Activated CD8-positive, alpha-beta memory T cell treated with anti-CD3 and anti-CD28 coated beads for 36 hours (primary cell): Measurements from ENCODE around the gene BIRC7. TPM values are rescaled to one million over a fixed set of nuclear protein-coding genes. Genes with fewer than 3 reads are reported as not detected.

Experiments used
- CTCF ChIA-PET: fragments of 350-600 bp; sonication (Branson Sonifier 250); formaldehyde crosslinking; loops from one replicate; lab custom pipeline; 2021; ENCODE audit warnings: antibody characterized with exemption; lab: Charles Lee
- POLR2A ChIA-PET: fragments of 350-600 bp; sonication (Branson Sonifier 250); formaldehyde crosslinking; loops from one replicate; lab custom pipeline; 2021; ENCODE audit warnings: antibody characterized with exemption; lab: Charles Lee
- total RNA-seq, 2 experiments: library from RNA; stranded (reverse); gene quantifications; one replicate each; pipeline ENCODE4 v1.2.3, GENCODE V29; 2021

The BIRC7 gene
- total RNA-seq, 2 experiments from 2014 or later = not detected

DNA sequence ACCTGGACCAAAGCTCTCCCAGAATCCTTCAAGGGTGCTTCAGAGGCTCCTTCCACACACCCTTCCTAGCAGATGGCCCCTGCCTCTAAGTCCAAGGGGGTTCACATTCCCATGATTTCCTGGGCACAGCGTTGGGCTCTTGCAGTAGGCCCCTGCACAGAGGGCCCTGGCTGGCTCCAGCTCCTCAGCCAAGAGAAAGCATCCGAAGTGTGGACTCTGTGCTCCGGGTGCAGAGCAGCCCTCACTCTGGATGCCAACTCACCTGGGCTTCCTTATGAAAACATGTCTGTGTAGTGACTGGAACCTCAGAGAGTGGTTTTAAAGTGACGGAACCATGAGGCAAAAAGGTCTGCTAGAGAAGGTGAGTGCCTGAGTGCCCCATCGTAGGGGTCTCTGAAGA lies 31.3 kb upstream of the BIRC7 start:
- POLR2A ChIA-PET = no interaction called here
- CTCF ChIA-PET = no interaction called here

DNA sequence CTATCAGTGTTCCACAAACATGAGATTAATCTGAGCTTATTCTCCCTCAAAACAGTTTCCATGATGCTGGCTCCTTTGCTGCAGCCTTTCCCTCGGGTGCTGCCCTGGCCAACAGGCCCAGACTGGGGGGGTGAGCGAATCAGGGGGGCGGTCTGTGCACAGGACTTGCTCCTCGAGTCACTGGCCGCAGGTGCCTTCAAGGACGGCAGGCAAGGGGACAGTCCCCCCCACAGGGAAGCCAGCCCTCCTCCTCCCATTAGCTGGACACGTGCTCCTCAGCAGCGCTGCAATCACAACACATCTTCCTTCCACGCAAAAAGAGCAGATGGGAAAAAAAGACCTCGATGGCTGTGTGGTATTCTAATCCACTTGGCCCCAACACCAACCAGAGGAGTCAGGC lies 29.8 kb upstream of the BIRC7 start:
- POLR2A ChIA-PET = no interaction called here
- CTCF ChIA-PET = no interaction called here

DNA sequence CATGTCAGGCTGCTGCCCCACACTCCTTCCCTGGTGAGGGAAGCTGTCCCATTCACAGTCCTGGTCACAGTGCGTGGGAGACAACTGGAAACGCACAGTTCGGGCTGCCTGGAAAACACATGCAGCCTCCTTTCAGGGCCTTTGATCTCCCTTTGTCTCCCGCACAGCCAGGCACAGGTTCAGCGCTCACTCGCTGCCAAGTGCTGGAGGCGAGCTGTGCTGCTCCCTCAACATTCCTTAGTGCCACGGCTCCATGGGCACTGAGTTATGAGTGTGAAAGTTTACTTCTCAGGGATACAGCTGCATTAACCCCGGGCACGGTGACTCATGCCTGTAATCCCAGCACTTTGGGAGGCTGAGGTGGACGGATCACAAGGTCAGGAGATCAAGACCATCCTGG lies 28.8 kb upstream of the BIRC7 start:
- CTCF ChIA-PET = interaction anchor here (2.6 kb wide), 1 partner anchor 17 kb away, joined by 8 read pairs; no protein-coding TSS in a partner anchor
- POLR2A ChIA-PET = no interaction called here

DNA sequence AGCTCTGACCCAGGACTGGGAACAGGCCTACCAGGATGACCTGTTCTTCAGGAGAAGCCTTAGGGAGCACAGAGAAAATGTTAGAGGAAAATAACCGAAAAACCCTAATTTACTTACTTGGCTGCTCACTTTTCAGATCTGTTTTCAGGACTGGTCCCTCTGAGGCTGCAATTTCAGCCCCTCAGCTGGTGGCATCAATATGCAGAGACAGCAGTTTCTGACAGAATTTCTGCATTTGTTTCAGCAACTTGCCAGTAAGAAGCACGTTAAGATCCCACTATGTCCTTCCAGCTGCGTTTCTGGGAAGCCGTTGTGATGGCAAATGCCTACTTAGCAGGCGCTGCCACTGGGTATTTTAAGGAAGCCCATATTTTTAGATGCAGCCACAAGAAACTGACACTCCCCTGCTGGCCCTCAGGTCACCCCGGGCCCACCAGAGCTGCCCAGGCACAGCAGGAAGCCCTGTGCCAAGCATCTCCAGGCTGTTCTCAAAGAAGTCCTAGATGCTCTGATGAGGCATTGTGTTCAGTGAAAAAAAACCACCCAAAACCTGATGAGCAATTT lies 27.3 kb upstream of the BIRC7 start:
- ChIA-PET CTCF (interaction anchor here (2.6 kb wide), 1 partner anchor 15 kb away, joined by 8 read pairs; no protein-coding TSS in a partner anchor), POLR2A (no interaction called here)

DNA sequence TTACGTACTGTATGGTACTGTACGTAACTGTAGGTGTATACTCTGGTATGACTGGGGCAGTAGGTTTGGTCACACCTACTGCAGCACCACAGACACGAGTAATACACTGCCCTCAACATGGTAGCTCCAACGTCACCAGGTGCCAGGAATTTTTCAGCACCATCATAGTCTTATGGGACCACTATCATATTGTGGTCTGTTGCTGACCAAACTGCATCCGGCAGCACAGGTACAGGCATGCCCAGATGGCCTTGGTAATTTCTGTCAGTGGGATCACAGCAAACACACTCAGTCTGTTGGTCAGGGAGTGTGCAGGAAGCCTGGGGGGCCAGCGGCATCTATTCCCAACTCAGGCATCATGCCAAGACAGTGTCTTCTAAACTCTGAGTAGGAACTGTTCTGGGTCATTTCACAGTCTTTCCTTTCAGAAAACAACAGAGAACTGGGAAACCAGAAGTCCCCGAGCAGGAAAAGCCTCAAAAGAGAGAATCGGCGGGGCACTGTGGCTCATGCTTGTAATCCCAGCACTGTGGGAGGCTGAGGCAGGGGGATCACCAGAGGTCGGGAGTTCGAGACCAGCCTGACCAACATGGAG lies 25.6 kb upstream of the BIRC7 start:
- POLR2A ChIA-PET = no interaction called here
- CTCF ChIA-PET = no interaction called here

DNA sequence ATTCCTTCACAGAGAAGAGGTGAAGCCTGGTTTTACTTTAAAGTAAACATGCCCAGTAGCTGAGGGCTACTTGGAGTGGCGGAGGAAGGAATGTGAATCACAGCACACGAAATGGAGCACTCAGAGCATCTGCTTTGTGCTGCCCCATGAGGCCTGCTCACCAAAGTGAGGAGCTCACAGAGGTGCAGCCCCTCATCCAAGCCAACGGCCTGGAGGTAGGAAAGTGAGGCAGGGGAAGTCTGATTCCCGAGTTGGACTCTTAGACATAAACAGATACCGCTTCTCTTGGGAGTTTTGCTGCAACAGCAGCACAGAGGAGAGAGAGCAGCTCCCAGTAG lies 23.3 kb upstream of the BIRC7 start:
- ChIA-PET CTCF (interaction anchor here (0.7 to 1.4 kb wide), 2 partner anchors 11 to 70 kb away, joined by 3 to 9 read pairs; no protein-coding TSS in a partner anchor), POLR2A (no interaction called here)

DNA sequence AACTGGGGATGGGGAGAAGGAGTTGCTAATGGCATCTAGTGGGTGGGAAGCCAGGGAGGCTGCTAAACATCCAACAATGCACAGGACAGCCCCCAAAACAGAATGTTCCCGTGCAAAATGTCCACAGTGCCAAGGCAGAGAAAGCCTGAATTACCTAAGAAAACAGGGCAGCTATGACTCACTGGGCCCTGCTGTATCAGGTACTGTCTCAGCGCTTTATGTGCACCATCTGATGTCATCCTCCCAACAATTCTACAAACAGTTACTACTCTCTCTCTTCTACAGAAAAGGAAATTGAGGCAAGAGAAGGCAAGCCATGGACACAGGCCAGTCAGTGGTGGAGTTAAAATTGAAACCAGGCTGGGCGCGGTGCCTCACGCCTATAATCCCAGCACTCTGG lies 22.9 kb upstream of the BIRC7 start:
- ChIA-PET POLR2A (no interaction called here), CTCF (interaction anchor here (0.7 to 1.4 kb wide), 2 partner anchors 11 to 70 kb away, joined by 3 to 9 read pairs; no protein-coding TSS in a partner anchor)

DNA sequence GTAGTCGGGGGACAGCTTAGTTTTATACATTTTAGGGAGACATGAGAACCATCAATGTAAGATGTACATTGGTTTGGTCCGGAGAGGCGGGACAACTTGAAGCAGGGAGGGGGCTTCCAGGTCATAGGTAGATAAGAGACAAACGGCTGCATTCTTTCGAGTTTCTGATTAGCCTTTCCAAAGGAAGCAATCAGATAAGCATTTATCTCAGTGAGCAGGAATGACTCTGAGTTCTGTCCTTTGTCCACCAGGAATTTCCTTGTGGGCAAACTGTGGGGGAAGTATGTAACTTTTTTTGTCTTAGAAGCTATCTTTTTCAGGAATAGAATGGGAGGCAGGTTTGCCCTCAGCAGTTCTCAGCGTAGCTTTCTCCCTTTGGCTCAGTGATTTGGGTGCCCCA lies 21.2 kb upstream of the BIRC7 start:
- ChIA-PET CTCF (interaction anchor here (1.2 to 1.9 kb wide), 2 partner anchors 9 to 67 kb away, joined by 3 to 8 read pairs; no protein-coding TSS in a partner anchor), POLR2A (no interaction called here)

DNA sequence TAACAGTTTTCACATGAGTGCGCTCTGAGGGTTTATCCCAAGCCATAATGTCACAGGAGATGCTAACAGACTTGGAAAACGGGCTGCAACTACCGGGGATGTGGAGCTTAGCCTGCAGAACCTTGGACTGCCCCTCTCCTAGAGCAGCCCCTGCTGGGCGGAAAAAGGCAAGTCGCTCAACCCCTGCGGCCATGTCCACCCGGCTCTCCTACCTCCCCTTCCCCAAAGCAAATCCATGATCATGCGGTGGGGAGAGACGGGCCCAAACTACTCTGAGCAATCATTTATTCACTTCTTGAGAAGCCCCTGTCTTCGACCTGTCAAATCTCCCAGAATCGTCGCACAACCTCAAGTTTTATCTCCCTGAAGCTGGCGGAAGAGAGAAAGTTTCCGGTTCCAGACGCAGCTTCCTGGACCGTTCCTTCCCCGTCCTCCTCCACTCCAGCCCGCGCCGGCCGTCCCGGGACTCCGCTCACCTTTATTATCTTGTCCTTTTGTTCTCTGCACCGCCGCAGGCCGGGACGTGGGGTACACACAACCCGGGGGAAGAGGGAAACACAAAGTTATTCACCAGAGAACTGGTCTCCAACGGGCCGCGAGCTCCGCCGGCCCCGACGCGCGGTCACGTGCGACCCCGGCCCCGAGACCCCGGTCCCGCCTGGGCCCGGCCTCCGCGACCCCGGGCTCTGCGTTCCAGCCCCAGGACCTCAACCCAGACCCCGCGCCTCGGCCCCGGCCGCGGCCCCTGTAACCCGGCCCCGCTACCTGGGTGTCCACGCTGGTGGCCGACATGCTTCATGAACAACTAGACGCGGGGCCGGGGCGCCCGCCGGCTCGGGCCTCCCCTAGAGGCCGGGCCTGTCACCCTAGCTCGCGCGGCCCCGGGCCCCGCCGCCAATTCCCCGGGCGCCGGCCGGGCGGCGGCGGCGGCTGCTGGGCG lies 20.3 kb upstream of the BIRC7 start:
- ChIA-PET POLR2A (no interaction called here), CTCF (interaction anchor here (1.0 to 1.9 kb wide), 4 partner anchors 8 to 66 kb away, joined by 3 to 8 read pairs (median 4); no protein-coding TSS in a partner anchor)

DNA sequence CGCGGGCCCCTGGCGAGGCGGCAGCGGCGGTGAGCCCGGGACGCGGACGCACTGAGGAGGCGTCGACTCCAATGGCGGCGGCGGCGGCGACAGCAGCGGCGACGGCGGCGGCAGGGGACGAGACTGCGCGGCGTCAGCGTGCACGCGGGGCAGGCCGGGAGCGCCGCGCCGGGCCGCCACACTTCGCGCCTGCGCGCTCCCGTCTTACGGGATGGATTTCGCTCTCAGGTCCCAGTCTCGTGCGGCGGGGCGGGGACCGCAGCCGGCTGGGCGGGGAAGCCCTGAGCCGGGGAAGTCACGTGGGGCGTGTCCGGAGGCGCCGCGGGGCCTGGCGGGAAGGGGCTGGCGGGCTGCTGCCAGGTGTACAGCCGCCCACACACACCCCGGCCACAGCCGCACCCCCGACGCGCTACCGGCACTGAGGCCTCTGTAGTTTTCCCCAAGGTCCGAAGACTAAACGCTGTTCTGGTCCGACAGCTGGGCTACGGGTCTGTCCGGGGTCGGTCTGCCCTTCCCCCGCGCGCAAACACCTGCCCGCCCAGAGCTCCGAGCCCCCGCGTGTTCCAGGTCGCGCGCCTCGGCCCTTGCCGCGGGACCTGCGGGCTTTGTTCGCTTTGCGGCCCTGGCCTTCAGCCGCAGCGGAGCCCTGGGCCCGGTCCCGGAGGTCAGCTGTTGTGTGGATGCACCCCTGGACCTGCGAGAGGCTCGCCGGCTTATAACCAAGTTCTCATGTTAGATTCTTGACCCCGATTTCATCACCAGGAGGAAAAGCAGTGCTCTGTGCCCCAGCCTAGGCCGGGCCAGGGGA lies 19.5 kb upstream of the BIRC7 start, which contains the start of gene YTHDF1:
YTHDF1 (minus strand) TSS at position 91 of the 808 bp plus-strand sequence. CDS start 239 bp downstream, outside the sequence.
- CTCF ChIA-PET = interaction anchor here (0.5 to 1.0 kb wide), 2 partner anchors 33 to 483 kb away, joined by 3 read pairs; no protein-coding TSS in a partner anchor
- POLR2A ChIA-PET = no interaction called here

DNA sequence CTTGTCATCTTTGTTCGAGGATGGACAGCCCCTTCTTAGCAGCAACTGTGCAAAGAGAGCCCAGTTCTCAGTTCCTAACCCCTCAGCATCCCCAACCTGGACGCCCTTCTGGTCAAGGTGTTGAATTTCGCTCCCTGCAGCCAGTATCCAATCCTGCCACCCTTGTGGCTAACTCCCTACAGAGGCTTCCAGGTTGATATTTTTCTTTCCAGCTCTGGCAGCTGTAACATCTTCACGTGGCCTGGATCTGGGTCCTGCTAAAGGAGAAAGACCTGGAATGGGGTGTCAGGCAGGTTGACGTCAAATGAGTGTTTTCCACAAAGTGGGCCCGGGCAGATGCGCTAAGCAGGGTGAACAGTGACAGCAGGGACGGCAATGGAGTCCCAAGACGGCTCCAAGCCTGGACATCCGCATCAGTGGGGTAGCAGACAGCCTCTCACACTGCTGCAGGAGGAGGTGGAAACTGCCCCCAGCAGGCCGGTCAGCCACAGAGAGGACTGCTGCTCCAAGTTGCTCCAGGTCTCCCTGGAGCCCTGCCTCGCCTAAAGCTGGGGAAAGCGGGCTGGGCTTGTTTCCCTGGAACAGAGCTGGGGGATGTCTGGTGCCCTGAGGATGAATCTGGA lies 18.7 kb upstream of the BIRC7 start:
- POLR2A ChIA-PET = no interaction called here
- CTCF ChIA-PET = interaction anchor here (0.5 kb wide), 1 partner anchor 484 kb away, joined by 3 read pairs; no protein-coding TSS in a partner anchor

DNA sequence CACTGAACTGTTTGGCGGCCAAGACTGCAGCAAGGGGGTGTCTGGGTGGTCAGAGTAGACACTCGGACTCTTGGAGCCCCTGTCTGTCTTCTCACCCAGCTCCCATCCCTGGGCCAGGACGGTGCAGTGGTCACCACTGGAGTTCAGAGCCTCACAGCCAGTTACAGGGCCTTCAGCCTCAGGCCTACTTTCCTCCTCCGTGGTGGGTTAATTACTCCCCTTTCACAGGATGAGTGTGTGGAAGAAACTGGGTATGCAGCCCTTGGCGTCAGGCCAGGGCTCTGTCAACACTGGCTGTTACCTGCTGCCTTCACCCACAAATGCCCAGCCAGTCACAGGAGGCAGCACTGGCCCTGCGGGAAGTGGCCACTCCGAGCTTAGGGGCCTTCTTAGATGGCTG lies 18.0 kb upstream of the BIRC7 start:
- ChIA-PET CTCF (no interaction called here), POLR2A (no interaction called here)

DNA sequence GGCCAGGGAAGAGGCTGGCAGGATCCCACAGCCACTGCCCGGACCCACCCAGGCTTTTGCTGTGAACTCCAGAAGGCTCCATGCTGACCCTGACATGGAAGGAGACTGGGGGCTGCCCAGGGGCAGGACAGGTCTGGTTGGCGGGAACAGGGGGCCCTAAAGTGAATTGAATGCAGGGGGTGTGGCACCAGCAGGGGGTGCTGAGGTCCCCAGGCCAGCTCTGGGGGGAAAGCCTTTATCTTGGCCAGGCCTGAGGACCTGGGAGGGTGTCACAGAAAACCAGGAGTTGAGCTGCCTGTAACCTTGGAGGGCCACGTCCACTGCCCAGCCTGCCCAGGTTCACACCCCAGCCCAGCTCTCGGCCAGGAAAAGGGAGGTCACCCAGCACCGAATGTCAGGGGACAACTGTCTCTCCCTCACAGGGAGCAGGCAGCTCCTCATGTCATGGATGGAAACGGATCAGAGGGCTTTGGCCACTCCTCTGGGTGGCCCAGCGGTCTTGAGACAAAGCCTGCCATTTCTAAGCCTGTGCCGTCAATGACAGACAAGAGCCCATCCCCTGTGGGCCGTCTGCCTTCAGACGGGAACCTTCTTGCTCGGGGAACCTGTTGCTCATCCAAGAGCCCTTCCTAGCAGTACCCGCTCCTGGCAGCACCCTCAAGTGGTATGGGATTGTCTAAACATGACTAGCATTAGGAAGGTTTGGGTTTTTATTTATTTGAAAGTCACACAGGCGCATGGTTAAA lies 16.8 kb upstream of the BIRC7 start:
- ChIA-PET POLR2A (no interaction called here), CTCF (no interaction called here)

DNA sequence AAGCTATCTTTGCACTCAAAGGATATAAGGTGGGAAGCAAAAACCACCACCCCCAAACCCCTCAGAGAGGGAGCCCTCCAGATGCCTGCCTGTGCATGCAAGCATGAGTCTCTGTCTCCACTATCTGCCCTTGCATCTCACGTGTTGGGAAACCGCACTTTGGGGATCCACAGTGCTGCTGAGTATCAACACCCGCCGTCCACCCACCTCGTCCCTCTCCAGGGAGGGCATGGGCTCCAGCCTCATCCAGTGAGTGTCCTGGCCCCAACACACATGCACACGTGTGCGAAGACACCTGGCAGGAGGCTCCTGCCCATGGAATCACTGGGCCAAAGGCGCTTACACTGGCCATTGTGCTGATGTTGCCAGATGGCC lies 16.3 kb upstream of the BIRC7 start:
- CTCF ChIA-PET = no interaction called here
- POLR2A ChIA-PET = no interaction called here

DNA sequence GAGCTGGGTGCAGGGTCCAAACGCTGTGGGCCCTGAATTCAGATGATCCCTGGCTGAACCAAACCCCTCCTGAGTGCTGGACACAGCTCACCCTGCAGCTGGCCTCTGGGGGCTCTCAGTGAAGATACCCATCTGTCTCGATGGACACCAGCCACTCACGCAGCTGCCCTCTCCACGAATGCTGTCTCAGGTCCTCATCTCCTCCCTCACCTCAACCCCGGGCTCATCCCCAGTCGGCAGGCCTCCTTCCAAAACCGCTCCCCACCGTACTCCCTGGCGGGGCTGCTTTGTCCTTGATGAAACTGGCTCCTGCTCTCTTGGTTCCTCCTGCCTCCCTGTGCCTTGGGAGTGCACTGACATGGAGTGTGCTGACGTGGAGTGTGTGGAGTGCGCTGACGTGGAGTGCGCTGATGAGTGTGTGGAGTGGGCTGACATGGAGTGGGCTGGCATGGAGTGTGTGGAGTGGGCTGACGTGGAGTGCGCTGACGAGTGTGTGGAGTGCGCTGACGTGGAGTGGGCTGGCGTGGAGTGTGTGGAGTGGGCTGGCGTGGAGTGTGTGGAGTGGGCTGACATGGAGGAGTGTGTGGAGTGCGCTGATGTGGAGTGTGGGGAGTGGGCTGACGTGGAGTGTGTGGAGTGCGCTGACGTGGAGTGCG lies 15.7 kb upstream of the BIRC7 start:
- ChIA-PET CTCF (no interaction called here), POLR2A (no interaction called here)

DNA sequence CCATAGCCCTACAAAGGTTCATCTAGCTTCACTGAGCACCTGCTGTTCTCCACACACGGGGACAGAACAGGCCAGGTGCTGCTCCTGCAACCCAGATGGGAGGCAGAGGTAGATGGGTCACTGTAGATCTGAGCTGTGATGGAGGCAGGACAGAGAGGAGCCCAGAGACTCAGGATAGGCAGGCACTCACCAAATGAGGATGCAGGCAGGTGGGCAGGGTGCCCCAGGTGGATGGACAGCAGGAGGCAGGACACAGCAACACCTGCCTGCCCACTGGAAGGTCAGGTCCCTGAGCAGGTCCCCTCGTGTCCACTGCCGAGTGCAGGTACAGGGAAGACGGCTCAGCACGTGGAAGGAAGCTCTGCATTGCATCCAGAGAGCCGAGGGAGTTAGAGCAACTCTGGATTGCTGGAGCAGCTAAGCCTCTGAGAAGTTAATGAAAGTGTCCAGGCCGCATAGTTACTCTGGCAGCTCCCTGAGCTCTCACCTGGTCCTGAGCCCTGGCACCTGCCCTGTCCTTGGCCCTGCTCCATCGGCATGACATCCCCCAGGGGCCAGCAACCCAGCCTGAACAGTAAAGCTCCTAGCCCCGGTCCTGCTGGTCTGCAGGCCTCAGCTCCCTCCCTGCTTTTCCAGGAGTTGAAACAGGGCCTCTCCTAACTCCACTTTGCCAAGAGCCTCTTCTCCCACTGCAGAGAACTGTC lies 14.9 kb upstream of the BIRC7 start:
- CTCF ChIA-PET = no interaction called here
- POLR2A ChIA-PET = no interaction called here
